Stomach (tissue), 9 donors: ENCODE measurements around the gene RNF5. TPM values are rescaled to one million over a fixed set of nuclear protein-coding genes. Genes with fewer than 3 reads are reported as not detected.

Experiments
- DNase-seq, 2 donors: peaks; one replicate each; pipeline versions ENCODE4 v3.0.0 to v3.0.0-alpha.2; 2013 to 2019
- H3K27ac ChIP-seq, 5 donors: fragments of 200-600 bp in 4 of 5; sonication (generic) in 4 of 5; one replicate each; pipeline ENCODE4 v1.5.1; 2013 to 2019; ENCODE audit warnings: mild to moderate bottlenecking in 1 of 5, moderate library complexity in 1 of 5
- H3K27me3 ChIP-seq, 3 donors: fragments of 200-600 bp; sonication (generic); one replicate each; pipeline ENCODE4 v1.5.1; 2017 to 2019; ENCODE audit warnings: mixed run types in 1 of 3
- H3K36me3 ChIP-seq, 4 donors: fragments of 200-600 bp; sonication (generic); 1 replicate in 3 of 4; 2 replicates in 1 of 4; pipeline ENCODE4 v1.5.1; 2016 to 2019
- H3K4me1 ChIP-seq, 4 donors: fragments of 200-600 bp; sonication (generic); one replicate each; pipeline ENCODE4 v1.5.1; 2016 to 2019
- H3K4me3 ChIP-seq, 4 donors: fragments of 200-600 bp; sonication (generic) in 3 of 4; one replicate each; pipeline ENCODE4 v1.5.1; 2016 to 2019; ENCODE audit warnings: mild to moderate bottlenecking in 1 of 4
- H3K9me3 ChIP-seq, 4 donors: fragments of 200-600 bp; sonication (generic); one replicate each; pipeline ENCODE4 v1.5.1; 2016 to 2019
- CTCF ChIP-seq, 7 experiments: fragments of 450-650 bp in 4 of 7; fragments of 200-600 bp in 3 of 7; sonication (generic) in 3 of 7; IDR thresholded peaks; one replicate each; pipeline ENCODE4 v1.5.1; 2016 to 2019; ENCODE audit warnings: antibody characterized with exemption in 7 of 7, control low read depth in 2 of 7, mild to moderate bottlenecking in 1 of 7
- EP300 ChIP-seq: sonication (generic); formaldehyde crosslinking; IDR thresholded peaks from one replicate; pipeline ENCODE4 v1.6.1; 2017; ENCODE audit warnings: antibody characterized with exemption
- POLR2A ChIP-seq, 4 donors: fragments of 450-650 bp; IDR thresholded peaks; one replicate each; pipeline ENCODE4 v1.6.1; 2016; ENCODE audit warnings: antibody characterized with exemption in 4 of 4, control low read depth in 2 of 4, mild to moderate bottlenecking in 1 of 4, moderate library complexity in 1 of 4
- POLR2AphosphoS5 ChIP-seq, 3 donors: sonication (generic); formaldehyde crosslinking; IDR thresholded peaks; one replicate each; pipeline ENCODE4 v1.6.1; 2016; ENCODE audit warnings: antibody characterized with exemption in 3 of 3
- WGBS, 5 donors: extraction: QIAGEN DNeasy Blood & Tissue Kit in 3 of 5; methylation state at CpG; one replicate each; pipeline versions ENCODE4 v1.1.5 to v1.1.7; 2013 to 2018; 5-methylcytosine and 5-hydroxymethylcytosine counted together
- intact Hi-C: fragments of 100-400 bp; cut with DNase I; formaldehyde crosslinking; loops from one replicate; pipeline ENCODE4 v1.15.1; 2023; ENCODE audit warnings: low total_unique reads
- polyA plus RNA-seq, 3 donors: library from polyadenylated mRNA; stranded (reverse); fragments of 200-250 nt; gene quantifications; one replicate each; pipeline ENCODE4 v1.2.3, GENCODE V29; 2013
- total RNA-seq, 5 donors: library from RNA; depleted of rRNA; stranded (reverse); fragments of >200 nt; gene quantifications; one replicate each; pipeline versions ENCODE4 v1.1.0 to v1.2.3, GENCODE V29; 2014 to 2016
- donor health status: healthy with polysubstance abuse.
- donor health status: Bipolar disorder and iron deficiency.
- donor health status: healthy.

Gene RNF5
- total and polyA plus RNA-seq, 8 donors: 22.6 to 107 (median 66.0) TPM

GRCh38 chr6:32158052-32158451 is 20.2 kb upstream of the RNF5 start:
- peaks cover 20 to 38% (median 35%) of the 10 kb centered on the region in 4 donors for H3K4me1 ChIP-seq
- no peak overlapping the region for H3K27ac ChIP-seq
- intact Hi-C loops: no loop called here
- no peaks in the 10 kb centered on the region for H3K9me3 ChIP-seq
- no peak overlapping the region for H3K4me3 ChIP-seq
- TF ChIP-seq EP300 (no peak), POLR2A (IDR thresholded peaks at IDR 0.05) (no peak), POLR2AphosphoS5 (IDR thresholded peaks at IDR 0.05) (no peak), CTCF (IDR thresholded peaks at IDR 0.05) (no peak)
- H3K36me3 ChIP-seq: peaks cover 17 to 73% (median 62%) of the 10 kb centered on the region in 4 donors
- no peaks in the 10 kb centered on the region for H3K27me3 ChIP-seq
- no peak for DNase-seq

DNA sequence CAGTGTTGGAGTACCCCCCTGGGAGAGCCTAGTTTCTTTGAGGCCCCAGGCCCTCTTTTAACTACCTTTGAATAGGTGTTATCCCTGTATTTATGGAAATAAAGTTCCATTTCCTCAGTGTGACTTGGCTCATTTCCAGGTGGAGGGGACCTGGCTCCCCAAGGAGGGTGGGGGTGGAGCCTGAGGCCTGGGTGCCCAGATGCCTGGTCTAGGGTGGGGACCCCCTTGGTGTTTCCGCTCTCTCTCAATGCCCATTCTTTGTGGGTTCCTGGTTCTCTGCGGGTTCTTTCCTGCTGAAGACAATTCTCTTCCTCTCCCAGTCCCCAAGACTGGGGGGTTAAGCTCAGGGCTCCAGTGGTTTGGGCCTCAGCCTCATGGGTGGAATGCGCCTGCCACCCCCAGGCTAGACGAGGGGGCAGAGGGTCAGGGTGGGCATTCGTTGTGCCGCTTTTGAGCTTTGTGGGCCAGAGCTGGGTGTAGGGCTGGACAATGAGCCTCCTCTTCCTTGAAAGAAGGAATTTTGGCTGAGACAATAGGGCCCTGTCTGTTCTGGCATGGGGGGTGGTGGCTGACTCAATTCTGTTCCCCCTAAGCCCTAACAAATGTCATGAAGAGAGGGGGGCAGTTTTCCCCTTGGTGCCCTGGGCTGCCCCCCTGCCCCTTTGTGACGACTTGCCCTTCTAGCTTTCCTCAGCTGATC is 14.5 kb upstream of the RNF5 start:
- H3K27ac ChIP-seq: peak overlapping the region in 4 of 5 donors; percentile 48 to 61 (median 54)
- peaks cover 22 to 90% (median 79%) of the 10 kb centered on the region in 4 donors for H3K36me3 ChIP-seq
- H3K4me3 ChIP-seq: no peak overlapping the region
- no peak for DNase-seq
- TF ChIP-seq EP300 (no peak), CTCF (IDR thresholded peaks at IDR 0.05) (no peak), POLR2AphosphoS5 (IDR thresholded peaks at IDR 0.05) (peak in 1 of 3 donors; percentile 3), POLR2A (IDR thresholded peaks at IDR 0.05) (no peak)
- H3K4me1 ChIP-seq: peaks cover 7 to 30% (median 21%) of the 10 kb centered on the region in 4 donors
- intact Hi-C loops: no loop called here
- no peaks in the 10 kb centered on the region for H3K27me3 ChIP-seq
- no peaks in the 10 kb centered on the region for H3K9me3 ChIP-seq
- WGBS, 5 donors: 73 to 90% (median 86%) methylated on average over 7 of the region's 7 CpGs

DNA sequence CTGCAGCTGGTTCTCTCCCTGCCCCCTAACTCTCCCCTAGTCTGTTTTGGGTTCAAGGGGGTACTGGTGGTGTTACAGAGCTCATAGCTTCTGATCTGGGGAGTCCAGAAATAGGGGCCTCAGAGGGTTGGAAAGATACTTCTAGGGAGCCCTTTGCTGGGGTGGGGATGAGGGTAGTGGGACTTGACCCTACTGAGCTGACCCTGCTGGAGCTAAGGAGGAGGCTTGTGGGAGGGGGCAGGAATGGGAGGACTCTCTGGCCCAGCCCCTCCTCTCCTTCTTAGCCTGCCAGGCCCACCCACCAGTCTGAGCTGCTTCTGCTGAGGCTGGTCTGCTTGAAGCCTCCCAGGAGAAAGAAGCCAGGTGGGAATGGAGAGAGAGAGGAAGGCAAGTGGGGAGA is 13.9 kb upstream of the RNF5 start, which contains the start of gene EGFL8:
Gene EGFL8 (plus strand): TSS at position 301 of the 400 bp plus-strand sequence. CDS start 1,571 bp downstream, outside the sequence.
- intact Hi-C loops: no loop called here
- peaks cover 24 to 91% (median 79%) of the 10 kb centered on the region in 4 donors for H3K36me3 ChIP-seq

DNA sequence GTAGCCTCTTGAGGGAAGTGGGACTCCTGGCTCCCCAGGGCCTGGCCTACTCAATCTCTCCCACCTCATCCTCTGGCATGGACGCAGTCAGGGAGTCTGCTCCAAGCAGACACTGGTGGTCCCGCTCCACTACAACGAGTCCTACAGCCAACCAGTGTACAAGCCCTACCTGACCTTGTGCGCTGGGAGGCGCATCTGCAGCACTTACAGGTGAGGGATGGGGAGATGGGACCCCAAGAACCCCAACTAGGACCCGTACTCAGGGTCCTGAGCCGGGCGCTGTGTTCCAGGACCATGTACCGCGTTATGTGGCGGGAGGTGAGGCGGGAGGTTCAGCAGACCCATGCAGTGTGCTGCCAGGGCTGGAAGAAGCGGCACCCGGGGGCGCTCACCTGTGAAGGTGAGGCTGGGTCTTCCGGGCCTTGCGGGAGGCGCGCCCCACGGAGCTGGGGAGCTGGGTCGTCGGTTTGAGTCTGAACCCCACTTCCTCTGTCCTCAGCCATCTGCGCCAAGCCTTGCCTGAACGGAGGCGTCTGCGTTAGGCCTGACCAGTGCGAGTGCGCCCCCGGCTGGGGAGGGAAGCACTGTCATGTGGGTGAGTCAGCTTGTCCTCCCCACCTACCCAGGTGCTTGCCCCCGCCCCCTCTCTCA is 11.7 kb upstream of the RNF5 start:
- no peak overlapping the region for H3K4me3 ChIP-seq
- H3K4me1 ChIP-seq: peaks cover 24 to 49% (median 36%) of the 10 kb centered on the region in 4 donors
- 76 to 91% (median 84%) methylated on average over 23 to 30 of the region's 30 CpGs for WGBS, 5 donors
- H3K27me3 ChIP-seq: no peaks in the 10 kb centered on the region
- TF ChIP-seq POLR2AphosphoS5 (IDR thresholded peaks at IDR 0.05) (no peak), POLR2A (IDR thresholded peaks at IDR 0.05) (no peak), CTCF (IDR thresholded peaks at IDR 0.05) (no peak), EP300 (no peak)
- no peaks in the 10 kb centered on the region for H3K9me3 ChIP-seq
- H3K27ac ChIP-seq: peak overlapping the region in 4 of 5 donors; percentile 63 to 75 (median 72)
- intact Hi-C loops: no loop called here
- H3K36me3 ChIP-seq: peaks cover 42 to 91% (median 88%) of the 10 kb centered on the region in 4 donors
- DNase-seq: no peak

More for the DNA sequence above, 13.9 kb upstream of the RNF5 start, which contains the start of gene EGFL8:
- no peaks in the 10 kb centered on the region for H3K27me3 ChIP-seq
- H3K4me3 ChIP-seq: no peak within 1 kb of the TSS
- TF ChIP-seq POLR2AphosphoS5 (IDR thresholded peaks at IDR 0.05): no peak
- peaks cover 13 to 36% (median 27%) of the 10 kb centered on the region in 4 donors for H3K4me1 ChIP-seq
- H3K9me3 ChIP-seq: no peaks in the 10 kb centered on the region
- H3K27ac ChIP-seq: peak within 1 kb of the TSS in 4 of 5 donors; percentile 48 to 61 (median 54)
- no peak for DNase-seq
